Metanephros (tissue), 2 donors: ENCODE measurements around the gene JPT1. TPM values are rescaled to one million over a fixed set of nuclear protein-coding genes. Genes with fewer than 3 reads are reported as not detected.

ENCODE experiments used
- small RNA-seq: library from RNA; depleted of rRNA; stranded (forward); fragments of <200 nt; gene quantifications from one replicate; pipeline ENCODE3, GENCODE V24; 2014; ENCODE audit warnings: low replicate concordance
- total RNA-seq: library from RNA; depleted of rRNA; stranded (reverse); fragments of >200 nt; gene quantifications from one replicate; pipeline ENCODE4 v1.2.3, GENCODE V29; 2014

JPT1 gene
- 53.8 TPM for total RNA-seq

DNA sequence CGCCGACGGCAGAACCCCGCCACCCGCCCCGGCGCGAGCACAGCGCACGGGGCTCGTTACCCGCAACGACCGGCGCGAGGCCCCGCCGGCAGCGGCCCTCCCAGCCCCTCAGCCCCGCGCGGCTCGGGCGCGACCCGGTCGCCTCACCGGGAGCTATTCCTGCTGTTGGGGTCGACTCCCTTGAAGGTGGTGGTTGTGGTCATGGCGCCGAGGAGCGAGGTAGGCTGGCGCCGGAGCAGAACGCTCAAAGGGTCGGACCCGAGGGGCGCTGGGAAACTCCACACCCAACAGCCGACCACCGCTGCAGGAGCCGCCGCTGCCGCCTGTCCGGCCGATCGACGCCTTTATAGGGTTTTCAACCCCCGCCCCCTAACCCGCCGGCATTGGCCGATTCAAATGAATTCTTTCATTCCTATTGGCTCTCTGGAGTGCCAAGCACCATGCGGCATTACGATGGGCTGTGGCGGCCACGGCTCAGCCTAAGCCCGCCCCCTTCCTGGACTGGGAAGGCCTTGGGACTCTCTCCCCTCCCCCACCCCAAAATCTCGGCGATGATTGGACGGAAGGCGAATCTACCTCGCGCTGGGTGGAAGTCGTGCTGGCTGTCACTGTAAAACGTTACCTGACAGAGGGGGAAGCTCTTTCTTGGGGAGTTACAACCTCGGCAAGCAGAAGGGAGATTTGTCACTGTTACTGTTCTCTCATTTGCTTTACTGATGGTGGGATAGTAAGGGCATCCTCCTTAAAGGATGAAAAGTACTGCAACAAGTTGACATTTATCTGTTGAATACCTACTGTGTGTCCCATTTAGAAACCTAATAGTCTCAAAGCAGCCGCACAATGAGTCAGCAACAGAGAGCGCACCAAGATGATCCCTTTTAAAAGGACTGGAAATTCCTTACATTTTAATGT is at the start of gene JPT1:
Gene JPT1 (minus strand): TSS at position 318 of the 912 bp plus-strand sequence. CDS start 115 bp downstream, at position 203.

DNA sequence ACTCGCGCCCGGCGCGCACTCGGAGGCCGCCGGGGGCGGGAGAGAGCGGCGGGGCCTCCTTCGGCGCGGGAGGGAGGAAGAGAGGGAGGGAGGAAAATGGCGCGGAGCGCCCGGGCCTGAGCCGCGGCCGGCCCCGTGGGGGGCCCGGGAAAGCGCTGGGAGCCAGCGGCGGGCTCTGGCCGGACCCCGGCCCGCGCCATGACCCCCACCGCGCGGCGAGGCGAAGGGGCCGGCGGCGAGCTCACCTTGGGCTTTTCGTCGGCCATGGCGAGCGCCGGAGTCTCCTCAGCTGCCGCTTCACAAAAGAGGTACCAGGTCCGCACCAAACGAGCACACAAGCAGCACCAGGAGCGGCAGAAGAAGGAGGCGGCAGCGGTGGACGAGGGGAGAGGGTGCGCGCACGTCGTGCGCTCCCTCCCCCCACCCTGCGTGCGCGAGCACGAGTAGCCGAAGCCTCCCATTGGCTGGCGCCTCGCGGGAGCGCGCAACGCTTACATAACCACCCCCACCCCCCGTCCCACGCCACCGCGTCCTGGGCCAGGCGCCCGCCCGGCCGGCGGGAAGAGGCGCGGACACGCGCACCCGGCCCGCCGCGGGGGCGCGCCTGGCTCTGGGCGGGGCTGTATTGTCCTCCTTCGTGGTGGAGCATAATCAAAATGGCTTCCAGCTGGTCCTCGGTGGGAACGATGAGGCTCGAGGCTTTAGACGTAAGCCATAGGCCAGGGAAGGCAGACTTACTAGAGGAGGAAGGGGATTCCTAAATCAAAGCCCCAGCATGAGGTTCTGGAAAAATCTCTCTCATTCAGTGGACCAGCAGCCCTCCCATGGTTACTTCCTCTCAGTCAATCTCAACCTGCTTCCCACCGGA is 28.5 kb upstream of the JPT1 start, which contains the start of gene SUMO2:
Gene SUMO2 (minus strand): TSS at position 391 of the 868 bp plus-strand sequence. CDS start 125 bp downstream, at position 266.

GRCh38 chr17:75131278-75132017 is 22.9 kb downstream of the JPT1 start, which contains the start of gene NT5C:
Gene NT5C (minus strand): TSS chr17:75131742. CDS start chr17:75131707, 35 bp downstream.

DNA sequence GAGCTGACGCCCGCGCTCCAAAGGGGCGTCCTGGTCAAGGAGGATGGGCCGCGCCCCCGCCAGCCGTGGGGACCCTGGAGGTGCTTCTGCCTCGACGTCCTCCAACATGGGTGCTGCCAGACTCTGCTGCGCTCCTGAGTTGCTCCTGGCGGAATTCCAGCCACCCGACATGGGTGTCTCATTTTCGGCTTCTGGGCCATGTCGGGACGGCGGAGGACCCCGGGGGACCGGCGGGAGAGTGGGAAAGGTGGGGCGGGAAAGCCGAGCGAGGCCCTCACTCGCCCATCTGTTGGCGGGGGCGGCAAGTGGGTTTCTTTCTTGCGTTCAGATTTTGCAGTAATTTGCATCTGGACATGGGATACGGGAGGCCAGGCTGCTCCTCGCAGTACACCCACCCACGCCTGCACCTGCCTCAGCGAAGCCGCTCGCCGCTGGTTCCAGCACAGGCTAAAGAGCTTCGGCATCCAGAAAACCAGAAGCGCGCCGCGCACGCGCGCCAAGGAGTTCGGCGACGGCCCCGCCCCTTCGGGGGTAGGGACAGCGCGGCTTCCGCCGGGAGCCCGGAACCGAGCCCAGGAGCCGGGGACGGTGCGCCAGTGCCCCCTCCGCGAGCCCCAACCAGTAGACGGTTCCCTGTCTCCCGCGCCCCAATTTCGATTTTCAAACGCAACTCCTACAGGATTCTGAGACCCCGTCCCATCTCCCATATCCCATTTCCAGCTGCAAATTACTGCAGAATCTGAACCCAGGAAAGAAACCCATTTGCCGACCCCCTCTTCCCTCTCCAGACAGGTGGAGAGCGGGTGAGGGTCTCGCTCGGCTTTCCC is 44.7 kb downstream of the JPT1 start, which contains the start of gene ARMC7:
Gene ARMC7 (plus strand): TSS at position 563 of the 827 bp plus-strand sequence. CDS start 320 bp downstream, outside the sequence.

DNA sequence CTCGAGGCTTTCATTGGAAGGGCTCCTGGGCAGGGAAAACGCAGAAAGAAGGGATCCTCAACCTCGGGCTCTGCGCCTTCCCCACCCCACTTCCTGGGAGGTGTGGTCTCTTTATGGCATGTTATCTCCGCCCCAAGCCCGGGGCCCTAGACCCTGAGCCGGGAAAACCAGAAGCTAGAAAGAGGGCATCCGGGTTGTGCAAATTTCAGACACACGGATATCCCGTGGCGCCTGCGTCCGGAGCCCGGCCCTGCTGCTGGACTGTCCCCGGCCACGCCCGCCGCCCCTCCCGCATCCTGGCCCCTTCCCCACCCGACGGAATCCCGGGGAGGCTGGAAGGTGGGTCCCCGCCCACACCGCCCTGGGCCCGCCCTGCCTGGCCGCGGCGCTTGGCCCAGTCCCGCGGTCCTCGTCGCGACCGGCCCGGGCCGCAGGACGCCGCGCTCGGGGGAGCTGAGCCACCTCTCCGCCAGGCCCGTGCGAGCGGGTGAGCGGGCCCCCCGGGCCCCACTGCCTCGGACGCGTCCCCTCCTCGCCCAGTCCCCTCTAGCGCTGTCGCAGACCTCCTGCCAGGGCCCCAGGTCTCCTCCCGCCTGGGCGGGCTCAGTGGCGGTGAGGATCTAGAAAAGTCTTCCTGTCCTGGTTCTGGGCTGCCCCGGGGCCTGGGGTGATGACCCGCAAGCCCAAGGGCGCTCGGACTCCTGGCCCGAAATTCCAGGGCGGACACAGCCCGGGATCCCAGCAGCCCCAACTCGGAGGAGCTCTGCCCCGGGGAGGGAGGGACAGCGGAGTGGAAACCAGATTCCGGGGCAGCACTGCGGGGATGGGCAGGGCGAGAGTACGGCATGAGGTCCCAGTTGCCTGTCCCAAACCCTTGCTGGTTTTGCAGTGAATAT is 66.5 kb downstream of the JPT1 start, which contains the start of gene SLC16A5:
Gene SLC16A5 (plus strand): TSS at position 397 of the 896 bp plus-strand sequence. CDS start 5,683 bp downstream, outside the sequence.

Small RNA genes lying within 50 kb of the gene (small RNA-seq; reads per million reads assigned to genes)
- gene RF00019 = not detected

Other genes starting within 250 kb of the JPT1 start
- gene USH1G, start 231.3 kb downstream of the JPT1 start, total RNA-seq = 0.64 TPM
- not detected for gene OTOP2, start 230.2 kb downstream of the JPT1 start, total RNA-seq
- not detected for gene OTOP3, start 218.6 kb downstream of the JPT1 start, total RNA-seq
- 13.1 TPM for gene HID1, start 181.8 kb downstream of the JPT1 start, total RNA-seq
- 8.2 TPM for gene CDR2L, start 166.9 kb downstream of the JPT1 start, total RNA-seq
- 40.1 TPM for gene MRPL58, start 141.8 kb downstream of the JPT1 start, total RNA-seq
- gene ATP5PD, start 107.5 kb downstream of the JPT1 start, total RNA-seq = 237 TPM
- gene KCTD2, start 107.3 kb downstream of the JPT1 start, total RNA-seq = 18.5 TPM
- 62.5 TPM for gene SLC16A5, start 66.6 kb downstream of the JPT1 start, total RNA-seq
- gene ARMC7, start 44.5 kb downstream of the JPT1 start, total RNA-seq = 9.2 TPM
- 72.2 TPM for gene NT5C, start 22.8 kb downstream of the JPT1 start, total RNA-seq
- 209 TPM for gene SUMO2, start 28.4 kb upstream of the JPT1 start, total RNA-seq
- 49.2 TPM for gene NUP85, start 51.2 kb upstream of the JPT1 start, total RNA-seq
- gene GGA3, start 107.1 kb upstream of the JPT1 start, total RNA-seq = 25.7 TPM
- 48.6 TPM for gene MRPS7, start 107.4 kb upstream of the JPT1 start, total RNA-seq
- gene MIF4GD, start 116.7 kb upstream of the JPT1 start, total RNA-seq = 16.1 TPM
- 8.6 TPM for gene SLC25A19, start 134.9 kb upstream of the JPT1 start, total RNA-seq